ENCODE results near the gene CABP4.

CABP4 gene

DNA sequence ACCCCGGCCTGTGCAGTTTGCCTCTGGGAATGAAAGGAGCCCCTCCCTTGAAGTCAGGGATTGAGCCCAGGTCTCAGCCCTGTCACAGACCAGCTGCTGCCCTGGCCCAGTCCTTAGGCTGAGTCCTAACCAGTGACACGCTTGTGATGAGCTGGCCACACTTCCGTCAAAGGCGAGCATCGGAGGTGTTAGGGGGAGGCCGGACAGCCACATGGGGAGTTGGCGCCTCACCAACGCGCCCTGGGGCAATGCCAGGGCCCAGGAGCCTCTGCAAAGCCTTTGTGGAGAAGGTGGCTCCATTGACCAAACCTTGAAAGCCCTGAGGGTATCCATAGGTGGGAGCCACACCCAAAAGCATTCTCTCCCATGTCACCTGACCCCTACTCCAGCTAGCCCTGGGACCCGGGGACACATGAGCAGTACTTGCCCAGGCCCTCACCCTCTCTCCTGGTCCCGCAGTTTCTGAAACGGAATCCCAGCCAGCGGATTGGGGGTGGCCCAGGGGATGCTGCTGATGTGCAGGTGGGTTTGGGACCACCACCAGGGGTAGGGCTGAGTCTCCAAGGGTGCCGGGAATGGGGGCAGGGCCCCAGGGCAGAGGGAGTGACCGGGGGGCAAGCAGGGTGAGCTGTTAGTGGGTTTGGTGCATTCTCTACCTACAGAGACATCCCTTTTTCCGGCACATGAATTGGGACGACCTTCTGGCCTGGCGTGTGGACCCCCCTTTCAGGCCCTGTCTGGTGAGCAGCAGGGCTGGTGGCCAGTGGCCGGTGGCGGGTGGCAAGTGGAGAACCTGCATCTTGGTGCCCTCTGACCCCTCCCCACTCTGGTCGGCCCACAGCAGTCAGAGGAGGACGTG, 21.4 kb upstream of the CABP4 start:
- H3K36me3 ChIP-seq (replicated peaks) = peaks cover 47% of the 10 kb centered on the region
- H3K27ac ChIP-seq = no peak overlapping the region
- no peaks in the 10 kb centered on the region for H3K27me3 ChIP-seq (replicated peaks)
- H3K4me3 ChIP-seq (ENCODE audit: low read depth, low read length) = no peak overlapping the region
- no peak for DNase-seq
- TF ChIP-seq, protein P1, sequence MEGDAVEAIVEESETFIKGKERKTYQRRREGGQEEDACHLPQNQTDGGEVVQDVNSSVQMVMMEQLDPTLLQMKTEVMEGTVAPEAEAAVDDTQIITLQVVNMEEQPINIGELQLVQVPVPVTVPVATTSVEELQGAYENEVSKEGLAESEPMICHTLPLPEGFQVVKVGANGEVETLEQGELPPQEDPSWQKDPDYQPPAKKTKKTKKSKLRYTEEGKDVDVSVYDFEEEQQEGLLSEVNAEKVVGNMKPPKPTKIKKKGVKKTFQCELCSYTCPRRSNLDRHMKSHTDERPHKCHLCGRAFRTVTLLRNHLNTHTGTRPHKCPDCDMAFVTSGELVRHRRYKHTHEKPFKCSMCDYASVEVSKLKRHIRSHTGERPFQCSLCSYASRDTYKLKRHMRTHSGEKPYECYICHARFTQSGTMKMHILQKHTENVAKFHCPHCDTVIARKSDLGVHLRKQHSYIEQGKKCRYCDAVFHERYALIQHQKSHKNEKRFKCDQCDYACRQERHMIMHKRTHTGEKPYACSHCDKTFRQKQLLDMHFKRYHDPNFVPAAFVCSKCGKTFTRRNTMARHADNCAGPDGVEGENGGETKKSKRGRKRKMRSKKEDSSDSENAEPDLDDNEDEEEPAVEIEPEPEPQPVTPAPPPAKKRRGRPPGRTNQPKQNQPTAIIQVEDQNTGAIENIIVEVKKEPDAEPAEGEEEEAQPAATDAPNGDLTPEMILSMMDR (IDR thresholded peaks at IDR 0.05; ENCODE audit: low read depth, low read length, missing control alignments) = no peak
- in situ Hi-C loops (cut with HindIII; ENCODE audit: low pct_ligation_motif_present, low sequenced_read_pairs) = no loop called here

DNA sequence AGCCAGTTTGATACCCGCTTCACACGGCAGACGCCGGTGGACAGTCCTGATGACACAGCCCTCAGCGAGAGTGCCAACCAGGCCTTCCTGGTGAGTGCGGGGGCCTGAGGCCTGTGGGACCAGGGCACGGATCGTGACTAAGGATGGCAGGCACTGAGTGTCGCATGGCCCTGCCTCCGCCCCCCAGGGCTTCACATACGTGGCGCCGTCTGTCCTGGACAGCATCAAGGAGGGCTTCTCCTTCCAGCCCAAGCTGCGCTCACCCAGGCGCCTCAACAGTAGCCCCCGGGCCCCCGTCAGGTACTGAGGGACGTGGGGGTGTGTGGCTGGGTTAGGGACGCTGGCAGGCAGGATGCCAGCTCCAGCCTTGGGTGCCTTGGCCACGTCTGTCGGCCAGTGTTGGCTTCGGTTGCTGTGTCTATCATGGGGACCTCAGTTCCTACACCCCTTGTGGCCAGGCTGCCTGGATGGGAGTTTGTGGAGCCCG, 20.7 kb upstream of the CABP4 start:
- no peak for DNase-seq
- TF ChIP-seq, protein P1 (IDR thresholded peaks at IDR 0.05; ENCODE audit: low read depth, low read length, missing control alignments) = no peak
- Histone ChIP-seq H3K27me3 (replicated peaks) (no peaks in the 10 kb centered on the region), H3K4me3 (ENCODE audit: low read depth, low read length) (no peak overlapping the region), H3K36me3 (replicated peaks) (peaks cover 52% of the 10 kb centered on the region), H3K27ac (no peak overlapping the region)
- in situ Hi-C loops (cut with HindIII; ENCODE audit: low pct_ligation_motif_present, low sequenced_read_pairs) = no loop called here

DNA sequence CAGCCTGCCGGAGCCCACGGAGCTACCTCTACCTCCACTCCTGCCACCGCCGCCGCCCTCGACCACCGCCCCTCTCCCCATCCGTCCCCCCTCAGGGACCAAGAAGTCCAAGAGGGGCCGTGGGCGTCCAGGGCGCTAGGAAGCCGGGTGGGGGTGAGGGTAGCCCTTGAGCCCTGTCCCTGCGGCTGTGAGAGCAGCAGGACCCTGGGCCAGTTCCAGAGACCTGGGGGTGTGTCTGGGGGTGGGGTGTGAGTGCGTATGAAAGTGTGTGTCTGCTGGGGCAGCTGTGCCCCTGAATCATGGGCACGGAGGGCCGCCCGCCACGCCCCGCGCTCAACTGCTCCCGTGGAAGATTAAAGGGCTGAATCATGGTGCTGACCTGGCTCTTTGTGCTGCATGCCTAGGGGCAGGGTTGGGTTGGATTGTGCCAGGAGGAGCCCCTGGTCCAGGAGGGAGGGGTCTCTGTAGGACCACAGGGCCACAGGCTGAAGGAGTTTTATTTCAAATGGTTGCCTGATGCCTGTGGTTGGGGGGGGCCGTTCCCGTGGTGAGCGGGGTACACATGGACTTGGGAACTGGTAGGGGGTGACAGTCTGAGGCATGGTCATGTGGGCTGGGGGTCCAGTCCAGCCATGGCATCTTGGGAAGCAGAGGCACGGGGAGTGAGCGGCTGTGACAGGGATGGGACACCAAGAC, 20.0 kb upstream of the CABP4 start:
- TF ChIP-seq, protein P1 (IDR thresholded peaks at IDR 0.05; ENCODE audit: low read depth, low read length, missing control alignments) = no peak
- in situ Hi-C loops (cut with HindIII; ENCODE audit: low pct_ligation_motif_present, low sequenced_read_pairs) = no loop called here
- H3K36me3 ChIP-seq (replicated peaks) = peaks cover 59% of the 10 kb centered on the region
- H3K27me3 ChIP-seq (replicated peaks) = no peaks in the 10 kb centered on the region
- no peak overlapping the region for H3K27ac ChIP-seq
- H3K4me3 ChIP-seq (ENCODE audit: low read depth, low read length) = no peak overlapping the region
- DNase-seq = no peak

DNA sequence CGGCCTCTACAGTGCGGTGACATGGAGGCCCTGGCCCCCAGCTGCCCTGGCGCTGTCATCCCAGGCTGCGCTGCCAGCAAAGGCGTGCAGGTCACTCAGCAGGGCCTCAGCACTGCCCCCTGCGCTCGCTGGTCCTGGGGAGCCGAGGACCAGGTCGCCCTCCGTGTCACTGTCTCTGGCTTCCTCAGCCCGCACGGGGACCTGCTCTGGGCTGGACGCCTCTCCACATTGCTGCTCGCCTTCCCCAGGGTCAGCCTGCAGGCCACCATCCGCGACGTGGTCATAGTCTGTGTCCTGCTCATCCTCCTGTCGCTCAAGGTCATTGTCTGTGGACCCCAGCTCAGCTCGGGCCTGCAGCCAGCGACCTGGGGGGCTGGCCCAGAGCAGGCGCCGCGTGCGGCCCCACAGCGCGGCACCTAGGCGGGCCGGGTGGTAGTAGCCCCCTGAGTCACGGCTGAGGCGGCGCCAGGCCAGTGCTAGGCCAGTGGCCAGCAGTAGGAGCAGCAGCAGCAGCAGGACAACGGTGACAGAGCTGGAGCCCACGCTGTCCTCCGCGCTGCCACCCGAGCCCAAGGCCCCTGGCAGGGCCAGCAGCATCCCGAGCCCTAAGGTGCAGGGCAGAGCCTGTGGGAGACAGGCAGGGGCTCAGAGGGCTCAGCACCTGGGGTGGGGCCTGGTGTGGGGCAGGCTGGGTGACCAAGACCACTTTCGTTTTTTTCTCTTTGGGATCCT, 19.3 kb upstream of the CABP4 start:
- in situ Hi-C loops (cut with HindIII; ENCODE audit: low pct_ligation_motif_present, low sequenced_read_pairs) = no loop called here
- TF ChIP-seq, protein P1 (IDR thresholded peaks at IDR 0.05; ENCODE audit: low read depth, low read length, missing control alignments) = no peak
- H3K4me3 ChIP-seq (ENCODE audit: low read depth, low read length) = no peak overlapping the region
- H3K27ac ChIP-seq = no peak overlapping the region
- H3K27me3 ChIP-seq (replicated peaks) = no peaks in the 10 kb centered on the region
- no peak for DNase-seq
- H3K36me3 ChIP-seq (replicated peaks) = peaks cover 62% of the 10 kb centered on the region

DNA sequence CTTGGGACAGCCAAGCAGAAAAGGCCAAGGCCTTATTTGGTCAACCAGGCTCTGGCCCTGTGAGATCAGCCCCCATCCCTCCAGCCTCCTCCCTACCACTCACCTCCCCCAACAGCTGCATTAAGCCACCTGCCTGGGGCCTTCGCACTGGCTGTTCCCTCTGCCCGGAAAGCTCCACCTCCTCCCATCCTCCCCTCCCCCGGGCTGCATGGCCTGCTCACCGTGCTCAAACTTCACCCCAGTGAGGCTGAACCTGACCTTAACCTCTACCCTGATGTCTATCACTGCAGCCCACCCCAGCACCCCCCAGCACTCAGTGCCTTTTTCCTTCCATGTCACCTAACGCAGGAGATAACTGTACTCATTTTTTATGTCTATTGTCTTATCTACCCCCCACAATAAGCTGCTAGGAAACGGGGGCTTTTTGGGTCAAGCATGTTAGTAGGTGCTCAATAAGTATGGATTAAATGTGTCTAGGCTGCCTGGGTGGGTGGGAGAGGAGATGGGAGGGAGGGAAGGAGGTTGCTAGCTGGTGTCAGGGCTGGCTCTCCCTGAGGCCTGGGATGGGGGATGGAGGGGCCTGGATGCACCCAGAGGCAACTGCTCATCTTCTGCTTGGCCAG, 18.6 kb upstream of the CABP4 start:
- no peak overlapping the region for H3K27ac ChIP-seq
- no peak for DNase-seq
- no peaks in the 10 kb centered on the region for H3K27me3 ChIP-seq (replicated peaks)
- TF ChIP-seq, protein P1 (IDR thresholded peaks at IDR 0.05; ENCODE audit: low read depth, low read length, missing control alignments) = no peak
- no peak overlapping the region for H3K4me3 ChIP-seq (ENCODE audit: low read depth, low read length)
- in situ Hi-C loops (cut with HindIII; ENCODE audit: low pct_ligation_motif_present, low sequenced_read_pairs) = no loop called here
- peaks cover 67% of the 10 kb centered on the region for H3K36me3 ChIP-seq (replicated peaks)
